ENCODE data around the gene TMEM30B.
A peak's percentile ranks its signal among the peaks of the same experiment; 100 is the strongest.

TMEM30B gene

DNA sequence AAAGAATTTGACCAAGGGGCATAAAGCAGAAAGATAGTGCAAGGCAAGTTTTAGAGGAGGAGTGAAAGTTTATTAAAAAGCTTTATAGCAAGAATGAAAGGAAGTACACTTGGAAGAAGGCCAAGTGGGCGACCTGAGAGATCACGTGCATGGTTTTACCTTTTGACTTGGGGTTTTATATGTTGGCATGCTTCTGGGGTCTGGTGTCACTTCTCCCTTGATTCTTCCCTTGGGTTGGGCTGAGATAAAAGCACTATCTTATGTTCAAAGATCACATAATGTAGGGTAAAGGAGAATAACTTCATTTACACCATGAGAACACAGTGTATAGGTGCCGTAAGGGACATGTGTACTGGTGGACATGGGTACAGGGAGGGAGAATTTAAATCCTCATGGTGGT, 17.7 kb upstream of the TMEM30B start:
- no peak for DNase-seq (ENCODE audit: low spot score)

DNA sequence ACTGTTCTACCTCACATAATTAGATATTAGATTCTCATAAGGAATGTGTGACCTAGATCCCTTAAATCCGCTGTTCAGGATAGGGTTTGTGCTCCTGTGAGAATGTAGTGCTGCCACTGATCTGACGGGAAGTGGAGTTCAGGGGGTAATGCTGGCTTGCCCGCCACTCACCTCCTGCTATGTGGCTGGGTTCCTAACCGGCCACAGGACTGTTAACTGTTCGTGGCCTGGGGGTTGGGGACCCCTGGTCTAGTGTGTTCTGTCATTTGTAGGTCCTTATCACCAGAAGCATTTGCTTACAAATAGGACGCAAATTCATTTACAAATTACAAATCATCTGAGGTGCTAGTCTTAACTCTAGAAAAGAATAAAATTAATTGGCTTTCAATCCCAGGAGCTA, 16.4 kb upstream of the TMEM30B start:
- DNase-seq (ENCODE audit: low spot score) = no peak

DNA sequence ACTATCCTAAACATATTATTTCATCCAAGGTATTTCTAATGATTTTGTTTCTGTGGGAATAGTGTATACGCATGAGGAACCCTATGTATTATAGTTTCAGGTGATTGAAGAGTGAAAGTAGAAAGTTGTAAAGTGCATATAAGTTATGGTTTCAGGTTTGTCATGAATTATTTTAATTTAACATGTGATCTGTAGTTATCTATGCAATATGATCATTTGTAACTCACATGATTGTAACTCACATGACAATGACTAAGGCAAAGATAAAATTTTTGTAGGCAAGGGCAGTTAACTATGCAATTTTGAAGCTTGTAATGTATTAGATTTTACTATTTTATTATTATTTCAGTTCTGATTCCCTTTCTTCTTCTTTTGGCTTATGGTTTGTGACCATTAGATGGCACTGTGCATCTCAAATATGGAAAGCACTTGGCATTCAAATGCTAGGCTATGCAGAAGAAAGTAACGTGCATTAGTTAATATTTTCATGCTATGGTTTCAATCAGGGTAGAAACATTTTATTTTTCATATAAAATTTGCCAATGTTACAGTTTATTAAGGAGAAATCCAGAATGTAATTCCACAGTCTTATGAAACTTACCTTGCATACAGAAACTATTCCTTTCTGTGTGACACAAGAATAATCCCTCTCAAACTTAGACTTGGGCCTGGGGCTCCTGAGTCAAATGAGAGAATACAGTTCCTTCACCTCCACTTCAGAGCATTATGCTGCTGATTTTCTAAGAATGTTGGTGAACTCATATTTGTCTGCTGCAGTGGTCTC, 15.8 kb upstream of the TMEM30B start:
- DNase-seq (ENCODE audit: low spot score) = peak; percentile 43

DNA sequence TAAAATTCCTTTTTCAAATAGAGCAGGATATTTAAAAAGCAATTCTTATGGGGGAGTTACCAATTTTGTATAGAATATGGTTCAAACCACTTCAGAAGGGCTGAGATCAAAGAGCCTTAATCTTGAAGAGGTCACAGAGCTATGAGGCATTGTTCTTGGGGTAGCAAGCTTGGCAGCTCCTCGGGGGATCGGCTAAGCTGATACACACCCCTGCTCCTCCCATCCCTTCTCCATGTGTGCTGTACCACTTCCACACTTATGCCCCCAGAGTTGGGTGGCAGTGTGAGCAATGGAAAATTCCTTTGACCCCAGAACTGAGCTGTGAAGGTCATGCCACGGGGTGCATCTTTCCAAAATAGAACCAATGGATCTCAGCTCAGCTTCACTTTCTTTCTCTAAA, 15.0 kb upstream of the TMEM30B start:
- DNase-seq (ENCODE audit: low spot score) = no peak

DNA sequence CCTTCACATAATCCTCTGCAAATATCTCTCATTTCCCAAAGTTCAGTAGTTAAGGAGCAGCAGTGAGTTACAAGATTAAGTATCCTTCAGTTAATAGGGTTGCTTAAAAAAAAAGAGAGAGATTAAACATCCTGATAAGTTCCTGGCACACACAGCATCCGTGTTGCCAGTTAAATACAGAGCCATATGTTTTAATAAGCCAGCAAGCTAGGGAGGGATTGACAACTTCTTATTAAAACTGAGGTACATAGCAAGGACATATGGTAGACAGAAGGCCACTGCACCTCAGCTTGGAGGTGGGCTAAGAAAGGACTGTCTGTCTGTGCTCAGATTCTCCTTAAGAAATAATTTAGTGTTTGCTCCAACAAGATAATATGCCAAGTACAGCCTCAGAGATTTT, 9.6 kb upstream of the TMEM30B start:
- DNase-seq (ENCODE audit: low spot score) = no peak

DNA sequence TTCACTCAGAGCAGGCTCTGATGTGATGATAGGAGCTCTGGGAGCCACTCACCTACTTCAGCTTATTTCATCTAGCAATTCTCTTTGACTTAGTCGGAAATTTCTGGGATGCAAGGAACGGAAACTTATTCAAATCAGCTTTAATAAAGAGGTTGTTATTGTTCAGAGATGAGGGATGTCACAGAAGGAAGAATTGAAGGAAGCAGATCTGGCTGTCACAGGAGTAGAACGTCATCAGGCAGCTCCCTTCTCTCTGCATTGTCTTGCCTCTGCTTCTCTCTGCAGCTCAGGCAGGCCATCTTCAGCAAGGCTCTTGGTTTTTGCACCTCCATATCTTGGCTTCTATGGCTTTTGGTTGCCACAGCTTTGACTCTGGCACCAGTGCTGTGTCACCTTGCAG, 7.6 kb upstream of the TMEM30B start:
- DNase-seq (ENCODE audit: low spot score) = no peak

DNA sequence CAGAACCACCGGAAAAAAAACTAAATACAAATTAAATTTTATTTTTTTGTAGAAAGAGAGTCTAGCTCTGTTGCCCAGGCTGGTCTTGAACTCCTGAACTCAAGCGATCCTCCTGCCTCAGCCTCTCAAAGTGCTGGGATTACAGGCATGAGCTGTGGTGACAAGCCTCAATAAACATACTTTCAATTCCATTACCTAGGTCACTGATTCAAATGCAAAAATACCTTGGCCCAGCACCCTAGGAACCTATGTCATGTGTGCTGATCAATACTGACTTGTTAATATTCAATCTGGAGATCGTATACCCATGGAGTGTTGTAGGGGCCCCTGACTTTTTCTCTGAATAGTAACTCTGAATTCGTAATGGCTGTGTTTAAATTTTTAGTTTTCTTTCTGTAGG, 7.1 kb upstream of the TMEM30B start:
- no peak for DNase-seq (ENCODE audit: low spot score)

DNA sequence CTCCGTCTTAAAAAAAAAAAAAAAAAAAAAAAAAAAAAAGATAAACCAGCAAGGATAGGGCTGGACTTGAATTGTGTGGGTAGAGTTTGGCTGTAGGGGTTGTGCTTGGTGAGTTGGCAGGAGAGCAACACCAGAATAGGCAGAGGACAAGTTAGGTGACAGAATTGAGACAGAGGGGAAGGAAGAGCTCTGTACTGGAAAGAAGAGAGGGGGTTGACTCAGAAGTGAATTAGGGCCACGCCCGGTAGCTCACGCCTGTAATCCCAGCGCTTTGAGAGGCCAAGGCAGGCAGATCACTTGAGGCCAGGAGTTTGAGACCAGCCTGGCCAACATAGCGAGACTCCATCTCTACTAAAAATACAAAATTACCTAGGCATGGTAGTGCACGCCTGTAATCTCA, 6.1 kb upstream of the TMEM30B start:
- no peak for DNase-seq (ENCODE audit: low spot score)

DNA sequence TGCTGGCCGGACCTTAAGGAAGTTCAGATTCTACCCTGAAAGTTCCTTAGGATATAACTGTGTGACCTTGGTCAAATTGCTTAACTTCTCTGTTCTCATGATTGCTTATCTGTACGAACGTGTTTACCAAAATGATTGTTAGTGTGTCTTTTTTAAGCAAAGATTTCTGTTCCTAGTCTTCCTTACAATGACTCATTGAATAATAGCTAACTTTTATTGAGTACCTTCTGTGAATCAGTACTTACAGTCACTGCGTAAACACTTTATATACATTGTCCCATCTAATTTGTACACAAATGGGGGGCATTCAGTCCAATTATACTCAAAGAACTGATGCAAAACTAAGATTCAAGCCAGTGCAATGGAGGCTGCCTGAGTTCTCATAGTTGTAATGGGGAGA, 4.2 kb upstream of the TMEM30B start:
- DNase-seq (ENCODE audit: low spot score) = no peak

DNA sequence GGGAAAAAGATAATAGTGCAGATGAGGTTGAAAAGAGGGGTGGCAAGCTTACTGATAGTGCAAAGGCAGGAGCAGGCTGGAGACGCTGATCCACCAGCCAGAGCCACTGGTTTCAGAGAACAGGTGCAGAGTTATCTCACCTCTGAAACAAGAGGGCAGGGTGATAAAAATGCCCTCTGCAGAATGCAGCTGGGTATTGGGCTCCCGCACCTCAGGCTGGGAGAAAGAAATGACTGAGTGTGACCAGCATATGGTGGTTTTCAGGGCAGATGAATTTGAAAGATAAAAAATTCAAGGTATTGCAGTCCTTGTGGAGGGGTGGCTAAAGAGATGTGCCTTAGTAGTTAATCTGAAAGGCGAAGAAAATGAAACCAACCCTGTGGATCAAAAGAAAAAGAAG, 2.9 kb upstream of the TMEM30B start:
- no peak for DNase-seq (ENCODE audit: low spot score)

DNA sequence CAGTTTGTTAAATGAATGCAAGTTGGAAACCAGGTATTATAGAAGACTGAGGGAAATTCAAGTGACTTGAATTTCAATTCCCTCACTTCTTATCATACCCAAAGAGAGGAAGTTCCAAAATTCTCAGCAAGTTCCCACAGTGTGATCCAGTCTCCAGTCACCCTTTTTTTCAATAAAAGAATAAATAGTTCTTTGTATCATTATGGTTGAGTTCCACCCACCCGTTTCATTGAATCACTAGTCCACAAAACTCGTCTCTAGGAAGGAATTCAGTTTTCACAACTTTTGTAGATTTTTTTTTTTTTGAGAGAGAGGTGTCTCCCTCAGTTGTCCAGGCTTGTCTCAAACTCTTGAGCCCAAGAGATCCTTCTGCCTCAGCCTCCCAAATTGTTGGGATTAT, 1.6 kb upstream of the TMEM30B start:
- no peak for DNase-seq (ENCODE audit: low spot score)

DNA sequence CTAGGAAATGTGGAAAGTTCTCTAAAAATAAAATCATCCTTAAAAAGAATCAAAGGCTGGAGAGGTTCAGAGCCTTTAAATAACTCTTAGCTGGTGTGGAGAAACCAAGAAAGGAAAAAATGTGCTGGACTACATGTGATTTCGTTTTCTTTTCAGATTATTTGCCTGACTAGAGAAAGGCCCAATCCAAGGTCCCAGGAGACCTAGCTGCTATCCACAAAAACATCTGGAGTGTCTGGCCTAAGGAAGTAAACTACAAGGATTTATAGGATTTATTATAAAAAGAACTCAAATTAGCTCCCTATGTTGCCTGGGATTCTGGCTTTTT, 774 bp upstream of the TMEM30B start:
- no peak for DNase-seq (ENCODE audit: low spot score)

DNA sequence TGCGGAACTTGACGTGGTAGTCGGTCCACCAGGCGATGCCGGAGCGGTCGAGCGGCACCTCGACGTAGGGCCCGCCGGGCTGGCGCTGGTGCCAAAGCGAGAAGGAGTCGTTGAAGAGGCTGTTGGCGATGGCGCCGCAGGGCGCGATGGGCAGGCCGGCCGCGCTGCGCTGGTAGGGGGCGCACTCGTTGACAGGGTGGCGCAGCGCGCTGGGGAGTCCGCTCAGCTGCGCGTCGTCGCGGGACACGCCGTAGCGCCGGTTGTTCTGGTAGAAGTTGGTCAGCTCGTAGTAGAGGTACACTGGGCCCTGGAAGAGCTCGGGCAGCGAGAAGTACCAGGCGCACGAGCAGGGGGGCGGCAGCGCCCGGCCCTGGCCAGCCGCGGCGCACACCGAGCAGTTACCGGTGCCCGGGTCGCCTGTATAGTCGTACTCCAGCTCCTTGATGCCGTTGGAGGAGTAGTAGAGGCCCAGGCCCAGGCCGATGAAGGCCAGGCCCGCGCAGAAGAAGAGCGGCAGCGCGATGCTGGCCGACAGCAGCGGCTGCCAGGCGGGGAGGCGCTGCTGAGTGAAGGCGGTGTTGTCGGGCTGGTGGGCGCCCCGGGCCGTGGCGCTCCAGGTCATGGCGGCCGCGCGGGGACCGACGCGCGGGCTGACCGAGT, 482 bp downstream of the TMEM30B start:
- peak; percentile 8 for DNase-seq (ENCODE audit: low spot score)

DNA sequence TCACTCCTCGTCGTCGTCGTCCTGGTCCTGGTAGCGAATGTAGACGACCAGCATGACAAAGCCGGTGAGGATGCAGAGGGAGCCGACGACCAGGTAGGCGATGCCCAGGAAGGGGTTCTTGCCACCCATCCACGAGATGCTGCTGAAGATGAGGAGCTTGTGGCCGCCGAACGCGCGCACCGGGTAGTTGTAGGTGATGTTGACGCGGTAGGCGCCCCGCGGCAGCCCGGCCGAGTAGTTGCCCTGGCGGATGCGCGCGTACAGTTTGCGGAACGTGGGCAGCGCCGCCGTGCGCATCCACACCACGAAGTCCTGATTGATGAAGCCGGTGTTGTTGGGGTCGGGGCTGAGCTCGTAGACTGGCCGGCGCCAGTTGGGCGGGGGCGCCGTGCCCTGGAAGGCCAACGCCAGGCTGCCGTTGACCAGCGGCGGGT, 1.0 kb downstream of the TMEM30B start:
- no peak for DNase-seq (ENCODE audit: low spot score)

DNA sequence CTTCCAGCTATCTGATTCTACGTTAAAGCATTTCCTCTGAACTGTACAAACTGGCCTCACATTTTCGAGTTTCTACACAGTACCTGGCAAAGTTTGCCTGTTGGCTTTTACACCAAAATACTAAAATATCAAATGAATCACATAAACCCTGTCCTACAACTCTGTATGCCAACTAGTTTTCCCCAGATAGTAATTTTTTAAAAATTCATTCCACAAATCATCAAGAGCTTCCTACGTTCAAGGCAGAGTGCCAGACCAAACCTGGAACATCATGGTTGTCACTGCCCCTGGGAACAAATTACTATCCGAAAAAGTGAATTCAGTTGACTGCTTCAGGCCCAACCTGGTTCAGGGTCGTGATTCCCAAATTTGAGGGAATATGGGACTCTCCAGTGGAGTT, 2.1 kb downstream of the TMEM30B start:
- no peak for DNase-seq (ENCODE audit: low spot score)

DNA sequence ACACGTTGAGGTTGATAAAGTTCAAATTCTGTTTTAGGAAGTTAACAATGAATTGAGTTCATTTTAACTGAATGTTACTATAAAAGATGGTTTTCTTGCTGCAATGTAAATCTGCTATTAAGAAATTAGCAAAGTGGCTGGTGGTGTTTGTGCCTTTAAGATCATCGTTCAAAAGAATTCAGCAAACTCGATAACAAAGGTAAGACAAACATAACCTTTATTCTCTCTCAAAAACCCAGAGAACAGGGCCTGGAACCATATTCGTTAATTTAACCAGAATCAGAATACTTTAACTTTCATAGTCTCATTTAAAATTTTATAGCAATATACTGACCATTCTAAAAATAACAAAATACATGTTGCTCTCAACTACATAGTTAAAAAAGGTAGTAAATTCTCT, 3.4 kb downstream of the TMEM30B start:
- DNase-seq (ENCODE audit: low spot score) = no peak

DNA sequence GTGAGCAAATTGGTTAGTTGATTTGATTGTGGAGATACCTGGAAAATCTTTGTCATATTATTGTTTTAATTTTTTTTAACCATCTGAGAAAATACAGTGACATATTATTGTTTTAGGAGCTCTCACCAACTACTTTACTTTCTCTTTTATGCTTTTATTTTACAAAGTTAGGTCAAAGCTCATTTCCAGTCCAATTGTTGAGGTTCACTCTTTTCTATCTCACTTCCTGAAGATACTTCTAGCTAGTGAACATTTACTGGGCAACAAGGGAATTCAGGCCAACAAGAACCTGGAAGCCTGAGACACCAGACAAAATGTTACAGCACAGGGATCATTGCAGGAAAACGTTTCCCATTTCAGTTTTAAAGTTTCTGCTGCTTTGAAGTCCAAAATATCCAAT, 3.9 kb downstream of the TMEM30B start:
- no peak for DNase-seq (ENCODE audit: low spot score)

DNA sequence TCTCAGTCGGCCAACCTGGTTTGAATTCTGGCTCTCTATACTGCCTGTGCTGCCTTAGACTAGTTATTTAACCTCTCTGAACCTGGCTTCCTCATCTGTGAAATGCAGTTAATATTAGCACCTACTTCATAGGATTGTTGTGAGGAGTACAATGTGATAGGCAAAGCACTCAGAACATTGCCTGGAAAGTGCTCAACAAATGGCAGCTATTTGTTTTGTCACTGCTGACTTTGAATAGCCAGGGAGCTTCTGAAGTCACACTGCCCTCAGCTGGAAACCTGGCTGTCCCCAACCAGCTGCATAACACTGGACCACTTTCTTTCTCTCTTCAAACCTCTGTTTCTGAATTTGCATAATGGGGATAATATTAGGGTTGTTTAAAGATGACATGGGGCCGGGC, 9.6 kb downstream of the TMEM30B start:
- no peak for DNase-seq (ENCODE audit: low spot score)

DNA sequence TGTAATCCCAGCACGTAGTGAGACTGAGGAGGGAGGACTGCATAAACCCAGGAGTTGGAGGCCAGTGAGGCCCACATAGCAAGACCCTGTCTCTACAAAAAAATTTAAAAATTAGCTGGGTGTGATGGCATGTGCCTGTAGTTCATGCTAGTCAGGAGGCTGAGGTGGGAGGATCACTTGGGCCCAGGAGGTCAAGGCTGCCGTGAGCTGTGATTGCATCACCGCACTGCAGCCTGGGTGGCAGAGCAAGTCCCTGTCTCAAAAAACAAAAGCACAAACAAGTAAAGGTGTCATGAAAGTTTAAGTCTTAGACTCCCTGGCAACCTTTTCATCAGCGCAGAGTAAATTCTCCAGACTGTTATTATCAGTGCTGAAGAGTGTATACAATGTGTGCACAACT, 10.4 kb downstream of the TMEM30B start:
- no peak for DNase-seq (ENCODE audit: low spot score)

DNA sequence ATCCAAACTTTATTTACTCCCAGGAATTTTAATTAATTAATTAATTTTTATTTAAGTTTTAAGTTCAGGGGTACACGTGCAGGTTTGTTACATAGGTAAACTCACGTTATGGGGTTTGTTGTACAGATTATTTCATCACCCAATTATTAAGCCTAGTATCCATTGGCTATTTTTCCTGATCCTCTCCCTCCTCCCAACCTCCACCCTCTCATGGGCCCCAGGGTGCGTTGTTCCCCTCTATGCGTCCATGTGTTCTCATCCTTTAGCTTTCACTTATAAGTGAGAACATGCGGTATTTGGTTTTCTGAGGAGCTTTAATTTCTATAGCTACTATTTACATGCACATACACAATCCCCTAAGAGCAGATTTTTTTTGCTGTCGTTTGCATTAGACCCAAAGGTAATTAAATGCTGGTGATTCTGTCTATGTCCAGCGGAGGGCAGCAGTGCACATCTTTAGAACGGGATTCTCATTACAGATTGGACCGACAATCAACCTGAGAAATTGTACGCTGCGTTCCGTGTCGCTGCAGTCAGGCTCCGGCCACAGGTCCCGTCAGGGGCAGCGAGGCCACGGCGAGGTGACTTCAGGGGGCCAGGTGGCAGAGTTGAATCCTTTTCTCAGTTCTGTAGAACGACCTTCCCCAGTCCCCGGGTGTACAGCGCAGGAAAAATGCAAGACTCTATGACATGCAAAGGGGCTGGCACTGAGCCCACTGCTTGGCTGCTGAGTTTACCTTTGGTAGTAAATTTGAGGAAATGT, 11.6 kb downstream of the TMEM30B start:
- peak; percentile 65 for DNase-seq (ENCODE audit: low spot score)

DNA sequence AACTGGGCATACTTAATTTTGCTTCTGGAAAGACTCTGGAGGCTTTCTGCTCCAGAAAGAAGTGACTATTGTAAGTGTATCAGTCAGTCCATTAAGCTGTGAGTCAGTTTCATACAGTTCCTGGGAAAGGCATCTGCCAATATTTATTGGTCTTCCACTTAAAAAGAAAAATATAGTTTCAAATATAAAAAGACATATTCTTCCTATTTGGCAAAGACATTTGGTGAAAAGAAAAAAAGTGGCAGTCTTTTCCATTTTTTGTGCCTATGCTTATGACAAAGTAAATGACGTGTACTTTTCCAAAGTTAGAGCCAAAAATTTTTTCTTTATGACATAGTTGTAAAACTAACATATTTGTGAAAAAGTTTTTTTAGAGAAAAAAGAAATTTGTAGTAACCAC, 12.3 kb downstream of the TMEM30B start:
- DNase-seq (ENCODE audit: low spot score) = no peak

DNA sequence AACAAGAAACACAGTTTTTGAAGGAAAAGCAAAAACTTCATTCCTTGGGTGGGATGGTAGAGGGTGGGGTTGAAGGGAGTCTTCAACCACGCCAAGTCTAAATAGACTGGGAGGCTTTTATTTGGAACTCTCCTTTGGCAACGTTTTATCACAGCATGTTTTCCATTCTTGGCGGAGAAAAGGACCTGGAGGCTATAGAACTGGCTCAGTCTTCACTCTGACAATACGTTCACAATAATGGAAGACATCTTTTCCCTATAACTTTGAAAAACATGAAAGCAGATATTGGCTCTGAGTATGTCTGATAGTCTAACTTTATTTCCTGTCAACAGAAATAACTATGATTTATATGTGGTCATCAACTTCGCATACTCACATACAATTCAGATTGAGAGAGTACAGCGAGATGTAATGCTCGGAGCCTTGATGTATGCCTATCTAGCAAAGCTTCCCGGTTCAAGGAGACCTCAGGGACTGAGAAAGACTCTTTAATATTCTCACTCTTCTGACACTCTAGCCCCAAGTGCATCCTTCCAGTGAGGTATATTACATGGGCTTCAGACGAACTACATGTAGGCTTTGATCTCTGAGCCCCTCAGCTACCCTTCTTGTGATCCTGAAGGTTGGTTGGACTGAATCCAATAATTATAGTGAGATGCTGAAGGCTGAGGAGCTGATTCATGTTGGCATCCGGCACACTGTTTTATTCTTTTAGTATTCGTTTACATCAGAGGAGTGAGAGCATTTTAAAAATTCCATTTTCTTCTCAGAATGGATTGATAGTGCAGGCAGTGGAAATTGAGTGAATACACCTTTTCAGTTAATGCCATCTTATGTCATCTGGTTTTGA, 14.0 kb downstream of the TMEM30B start:
- DNase-seq (ENCODE audit: low spot score) = no peak
